Stimulated activated CD8-positive, alpha-beta memory T cell treated with anti-CD3 and anti-CD28 coated beads, Interleukin-7, amount 100 ng/mL, for 24 hours (primary cell): ENCODE results near the gene COQ7.

Source experiments
- DNase-seq: peaks from one replicate; pipeline ENCODE4 v3.0.0-alpha.2; 2020; ENCODE audit warnings: low read depth

The COQ7 gene

GRCh38 chr16:19086322-19087199, 19.1 kb downstream of the COQ7 start:
- peak; percentile 58 for DNase-seq

- no peak for DNase-seq
These were observed 21.0 kb downstream of the COQ7 start for GRCh38 chr16:19088341-19088916.

- no peak for DNase-seq
These were observed 22.1 kb downstream of the COQ7 start for GRCh38 chr16:19089410-19089955.

GRCh38 chr16:19090916-19091315, 23.5 kb downstream of the COQ7 start:
- DNase-seq: no peak

GRCh38 chr16:19092653-19093410, 25.4 kb downstream of the COQ7 start:
- no peak for DNase-seq

- DNase-seq: no peak
These were observed 26.5 kb downstream of the COQ7 start for GRCh38 chr16:19093631-19094541.

- DNase-seq: no peak
These were observed 27.3 kb downstream of the COQ7 start for GRCh38 chr16:19094542-19095365.

GRCh38 chr16:19095654-19096053, 28.2 kb downstream of the COQ7 start:
- DNase-seq: no peak

- no peak for DNase-seq
These were observed 30.8 kb downstream of the COQ7 start for GRCh38 chr16:19098173-19098572.

GRCh38 chr16:19102187-19102872, 34.9 kb downstream of the COQ7 start:
- no peak for DNase-seq

- no peak for DNase-seq
These were observed 37.2 kb downstream of the COQ7 start for GRCh38 chr16:19104607-19105006.

- DNase-seq: no peak
These were observed 37.7 kb downstream of the COQ7 start for GRCh38 chr16:19105131-19105530.

- no peak for DNase-seq
These were observed 38.6 kb downstream of the COQ7 start for GRCh38 chr16:19105891-19106624.

GRCh38 chr16:19106625-19107020, 39.2 kb downstream of the COQ7 start:
- no peak for DNase-seq

- no peak for DNase-seq
These were observed 41.2 kb downstream of the COQ7 start for GRCh38 chr16:19108409-19109287.

GRCh38 chr16:19109288-19109664, 41.9 kb downstream of the COQ7 start:
- DNase-seq: no peak

GRCh38 chr16:19110537-19111360, 43.3 kb downstream of the COQ7 start:
- no peak for DNase-seq

GRCh38 chr16:19112099-19112407, 44.6 kb downstream of the COQ7 start:
- DNase-seq: no peak
